K562 (cell line): ENCODE data around the gene ZW10. TPM values are rescaled to one million over a fixed set of nuclear protein-coding genes. Genes with fewer than 3 reads are reported as not detected.

Experiments
- ATAC-seq: fragments of 200-7000 bp; cut with Tn5 transposase; 3 replicates; pipeline ENCODE4 v1.9.1; 2020; ENCODE audit warnings: moderate library complexity
- BruUV-seq: library from RNA; stranded (reverse); fragments of 400-500 nt; replicated peaks from 2 replicates; lab custom pipeline; 2021; lab: Mats Ljungman, UMichigan
- CTCF ChIA-PET: fragments of 300-600 bp; formaldehyde crosslinking; extraction: SDS; loops from one replicate; lab custom pipeline; 2021; ENCODE audit warnings: low intra/inter-chr PET ratio; lab: Yijun Ruan, JAX
- POLR2A ChIA-PET: fragments of 300-600, 350-650 bp; sonication (Branson Sonifier 250); formaldehyde crosslinking; extraction: SDS; loops from one replicate; lab custom pipeline; 2021; ENCODE audit warnings: antibody characterized with exemption, inconsistent platforms; lab: Yijun Ruan, JAX
- DNase-seq, 4 experiments: peaks; one replicate each; pipeline versions ENCODE4 v3.0.0 to v3.0.0-alpha.2; 2011 to 2018; ENCODE audit warnings: low spot score in 3 of 4, mixed read lengths in 3 of 4; ENCODE audit errors: extremely low read depth in 1 of 4
- FAIRE-seq: peaks from 2 replicates; lab custom pipeline; 2011; peaks lifted over from hg19 to GRCh38; lab: Jason Lieb, UNC
- H2AFZ ChIP-seq: 2 replicates; pipeline ENCODE4 v1.6.0; 2011; ENCODE audit warnings: low read depth, low read length, control low read depth, inconsistent platforms
- H3K27ac ChIP-seq: fragments of 200-600 bp; 3 replicates; pipeline ENCODE4 v1.8.0; 2011; ENCODE audit warnings: low read depth, mild to moderate bottlenecking, control low read depth, inconsistent platforms, low read length, moderate library complexity, mixed read lengths; ENCODE audit errors: extremely low read depth
- H3K27me3 ChIP-seq, 2 experiments: fragments of 300-600 bp in 1 of 2; 2 replicates in 1 of 2; 3 replicates in 1 of 2; pipeline versions ENCODE4 v1.6.0 to v1.8.0; 2011; ENCODE audit warnings: inconsistent platforms in 2 of 2, low read length in 2 of 2, mild to moderate bottlenecking in 1 of 2, mixed read lengths in 1 of 2, moderate library complexity in 1 of 2; ENCODE audit not compliant: control insufficient read depth in 2 of 2, insufficient read depth in 2 of 2
- H3K36me3 ChIP-seq: fragments of 300-600 bp; 3 replicates; pipeline ENCODE4 v1.8.0; 2011; ENCODE audit warnings: mild to moderate bottlenecking, low read length, inconsistent platforms; ENCODE audit not compliant: control insufficient read depth, insufficient read depth
- H3K4me1 ChIP-seq, 2 experiments: fragments of 200-600 bp in 1 of 2; replicated peaks in 1 of 2; 2 replicates in 1 of 2; 3 replicates in 1 of 2; pipeline versions ENCODE4 v1.5.1 to v1.8.0; 2011; ENCODE audit warnings: inconsistent platforms in 2 of 2, low read length in 2 of 2, mild to moderate bottlenecking in 1 of 2, mixed read lengths in 1 of 2, moderate library complexity in 1 of 2; ENCODE audit not compliant: control insufficient read depth in 2 of 2, insufficient read depth in 2 of 2
- H3K4me2 ChIP-seq: 2 replicates; pipeline ENCODE4 v1.6.1; 2011; ENCODE audit warnings: low read length, control low read depth, inconsistent platforms, mixed read lengths; ENCODE audit not compliant: insufficient read depth
- H3K4me3 ChIP-seq: fragments of 200-600 bp; sonication (generic), shearing (Covaris generic); 2 replicates; pipeline ENCODE4 v1.5.1; 2016; ENCODE audit warnings: control low read depth, inconsistent platforms
- H3K79me2 ChIP-seq: fragments of 200-600 bp; 3 replicates; pipeline ENCODE4 v1.8.0; 2011; ENCODE audit warnings: low read length, inconsistent platforms; ENCODE audit not compliant: control insufficient read depth, insufficient read depth
- H3K9ac ChIP-seq, 2 experiments: 2 replicates each; pipeline versions ENCODE4 v1.6.0 to v1.6.1; 2011; ENCODE audit warnings: low read depth in 2 of 2, low read length in 2 of 2, control low read depth in 1 of 2, inconsistent platforms in 1 of 2, mild to moderate bottlenecking in 1 of 2, mixed read lengths in 1 of 2; ENCODE audit not compliant: insufficient read depth in 1 of 2
- H3K9me1 ChIP-seq: one replicate; pipeline ENCODE4 v1.6.0; 2011; ENCODE audit warnings: inconsistent platforms, mild to moderate bottlenecking, low read length, moderate library complexity; ENCODE audit not compliant: control insufficient read depth, insufficient read depth
- H3K9me3 ChIP-seq: replicated peaks from 2 replicates; pipeline ENCODE4 v1.5.1; 2011; ENCODE audit warnings: low read depth, low read length, inconsistent platforms; ENCODE audit not compliant: control insufficient read depth, insufficient read depth
- H4K20me1 ChIP-seq: replicated peaks from 2 replicates; pipeline ENCODE4 v1.6.1; 2011; ENCODE audit warnings: low read length, inconsistent platforms, mixed read lengths; ENCODE audit not compliant: control insufficient read depth, insufficient read depth
- ADNP ChIP-seq: fragments of 200-800 bp; sonication (Bioruptor generic); IDR thresholded peaks from 2 replicates; pipeline ENCODE4 v1.6.1; 2016; ENCODE audit warnings: missing genetic modification characterization, missing compliant biosample characterization
- ATF3 ChIP-seq, 2 experiments: fragments of 450-650 bp in 1 of 2; sonication (generic) in 1 of 2; formaldehyde crosslinking in 1 of 2; IDR thresholded peaks in 1 of 2; conservative IDR thresholded peaks in 1 of 2; 2 replicates each; pipeline versions ENCODE4 v1.6.1 to v1.8.1; 2016 to 2023; ENCODE audit warnings: mild to moderate bottlenecking in 2 of 2, moderate library complexity in 2 of 2, inconsistent platforms in 1 of 2, missing genetic modification reagents in 1 of 2
- ELF2 ChIP-seq: fragments of 250-450 bp; sonication (Bioruptor Pico); IDR thresholded peaks from 2 replicates; pipeline ENCODE4 v1.5.0; 2021; ENCODE audit warnings: mild to moderate bottlenecking
- ESRRA ChIP-seq: fragments of 450-650 bp; IDR thresholded peaks from 2 replicates; pipeline ENCODE4 v1.6.1; 2014; ENCODE audit warnings: low read depth, mild to moderate bottlenecking, moderate library complexity, borderline replicate concordance
- FOXP4 ChIP-seq: sonication (generic); formaldehyde crosslinking; IDR thresholded peaks from 2 replicates; pipeline ENCODE4 v1.8.0; 2022; ENCODE audit warnings: mild to moderate bottlenecking, missing genetic modification reagents, borderline replicate concordance
- GABPA ChIP-seq: fragments of 200-800 bp; sonication (Bioruptor generic); conservative IDR thresholded peaks from 2 replicates; pipeline ENCODE4 v1.6.1; 2016; ENCODE audit warnings: low read depth, missing genetic modification characterization, missing compliant biosample characterization
- IRF9 ChIP-seq: fragments of 450-650 bp; IDR thresholded peaks from 2 replicates; pipeline ENCODE4 v1.6.1; 2016; ENCODE audit warnings: missing biosample characterization, missing genetic modification characterization
- USF2 ChIP-seq: sonication (generic); formaldehyde crosslinking; IDR thresholded peaks from 2 replicates; pipeline ENCODE4 v1.5.0; 2020; ENCODE audit warnings: missing genetic modification reagents
- ZKSCAN1 ChIP-seq: fragments of 150-350 bp; IDR thresholded peaks from 2 replicates; pipeline ENCODE4 v1.6.1; 2016; ENCODE audit warnings: low read depth, low read length
- WGBS: fragments of 100-300 bp; shearing (Covaris generic); methylation state at CpG from one replicate; pipeline ENCODE4 v1.1.6; 2016; ENCODE audit warnings: low coverage, mixed read lengths; ENCODE audit not compliant: insufficient coverage; ENCODE audit errors: missing lambda C conversion rate; 5-methylcytosine and 5-hydroxymethylcytosine counted together
- in situ Hi-C: fragments of 300-500 bp; cut with MboI; formaldehyde crosslinking; loops from 4 replicates; pipeline ENCODE4 v1.15.0; 2018; ENCODE audit warnings: inconsistent platforms, mixed read lengths
- intact Hi-C: fragments of 100-400 bp; cut with micrococcal nuclease; formaldehyde crosslinking; loops from 2 replicates; pipeline ENCODE4 v1.14.2; 2022
- polyA plus RNA-seq, 8 experiments: library from polyadenylated mRNA; depleted of rRNA in 4 of 8; stranded (reverse) in 5 of 8; unstranded in 3 of 8; fragments of >200 nt; fragmentation: Nextera tagmentation in 2 of 8; fragmentation: Illumina TruSeq in 1 of 8; extraction: Ambion mirVana in 2 of 8; extraction: Trizol in 1 of 8; gene quantifications; 2 replicates each; pipeline versions ENCODE4 v1.2.1 to v1.2.3, GENCODE V29; 2011 to 2014; ENCODE audit warnings: inconsistent platforms in 1 of 8, missing spikeins in 1 of 8
- total RNA-seq, 7 experiments: library from RNA; depleted of rRNA in 6 of 7; stranded (reverse); fragments of >200 nt in 6 of 7; fragmentation: Illumina TruSeq in 2 of 7; extraction: Trizol in 2 of 7; gene quantifications; 2 replicates each; pipeline versions ENCODE4 v1.2.1 to v1.2.3, GENCODE V29; 2011 to 2021; ENCODE audit warnings: low replicate concordance in 1 of 7

The ZW10 gene
- total and polyA plus RNA-seq, 9 of the 15 experiments (the other 6 are each of a cell fraction or from before 2014, with no cell fraction given) = 9.4 to 37.7 (median 25.0) TPM

- intact Hi-C loops = no loop called here
- no peaks in the 10 kb centered on the region for H3K9me1 ChIP-seq
- no peak overlapping the region for H3K4me3 ChIP-seq
- 0 out of 3 replicates have a peak, but pooled peaks cover 2% of the 10 kb centered on the region for H3K79me2 ChIP-seq
- in situ Hi-C loops = no loop called here
- H3K9ac ChIP-seq = no peak overlapping the region
- FAIRE-seq (no peak), ATAC-seq (no peak), DNase-seq (no peak)
- BruUV-seq = no TSS peak
- H3K36me3 ChIP-seq = peaks cover 72% of the 10 kb centered on the region
- H4K20me1 ChIP-seq = no peaks in the 10 kb centered on the region
- no peak overlapping the region for H3K4me2 ChIP-seq
- CTCF ChIA-PET = no interaction called here
- H3K4me1 ChIP-seq = no peaks in the 10 kb centered on the region
- no peak overlapping the region for H2AFZ ChIP-seq
- 90% methylated on average over 3 of the region's 3 CpGs for WGBS
- H3K27me3 ChIP-seq = no peaks in the 10 kb centered on the region
- POLR2A ChIA-PET = interaction anchor here (1.1 kb wide), 1 partner anchor 48 kb away, joined by 3 read pairs; no protein-coding TSS in a partner anchor
- H3K27ac ChIP-seq = no peak overlapping the region
- no peak for TF ChIP-seq IRF9
- no peak for TF ChIP-seq ELF2 (CRISPR knock-in tag)
- H3K9me3 ChIP-seq = no peaks in the 10 kb centered on the region
These were observed 13.3 kb downstream of the ZW10 start for GRCh38 chr11:113760241-113760640.

GRCh38 chr11:113752932-113753331 lies 20.6 kb downstream of the ZW10 start:
- BruUV-seq = no TSS peak
- no peaks in the 10 kb centered on the region for H3K9me1 ChIP-seq
- ChIA-PET CTCF (no interaction called here), POLR2A (interaction anchor here (1.9 kb wide), 1 partner anchor 12 kb away, joined by 5 read pairs; no protein-coding TSS in a partner anchor)
- no peak overlapping the region for H3K9ac ChIP-seq
- DNase-seq = no peak
- H3K79me2 ChIP-seq = no peaks in the 10 kb centered on the region
- no peak for FAIRE-seq
- no peak overlapping the region for H2AFZ ChIP-seq
- no peaks in the 10 kb centered on the region for H3K9me3 ChIP-seq
- in situ Hi-C loops (no loop called here), intact Hi-C loops (no loop called here)
- no peaks in the 10 kb centered on the region for H4K20me1 ChIP-seq
- no peak overlapping the region for H3K4me3 ChIP-seq
- WGBS = 97% methylated on average over 3 of the region's 3 CpGs
- H3K27me3 ChIP-seq = no peaks in the 10 kb centered on the region
- H3K4me1 ChIP-seq = no peaks in the 10 kb centered on the region
- H3K27ac ChIP-seq = no peak overlapping the region
- peaks cover 59% of the 10 kb centered on the region for H3K36me3 ChIP-seq
- H3K4me2 ChIP-seq = no peak overlapping the region
- no peak for ATAC-seq
- TF ChIP-seq ADNP = no peak
- TF ChIP-seq ESRRA = no peak
- TF ChIP-seq USF2 (CRISPR knock-in tag) = no peak
- no peak for TF ChIP-seq GABPA (tag)
- TF ChIP-seq ZKSCAN1 = 0 out of 2 replicates have a peak, but pooled peaks have one; percentile 44
- no peak for TF ChIP-seq FOXP4 (CRISPR knock-in tag)
- TF ChIP-seq ATF3 (IDR thresholded peaks at IDR 0.05) = peak; percentile 62; the same call in 1 of the 2 replicates
- no peak for TF ChIP-seq ATF3 (CRISPR knock-in tag; conservative IDR thresholded peaks at IDR 0.05)
